AG04450 (cell line): Measurements from ENCODE around the gene KCNQ1OT1. TPM values are rescaled to one million over a fixed set of nuclear protein-coding genes. Genes with fewer than 3 reads are reported as not detected.

Experiments
- CTCF ChIA-PET: fragments of 300-600, 350-600 bp; formaldehyde crosslinking; extraction: SDS; loops from one replicate; lab custom pipeline; 2022; ENCODE audit warnings: antibody characterized with exemption, inconsistent platforms; lab: Charles Lee
- POLR2A ChIA-PET: fragments of 350-600 bp; formaldehyde crosslinking; extraction: SDS; loops from one replicate; lab custom pipeline; 2021; ENCODE audit warnings: antibody characterized with exemption, inconsistent platforms; lab: Yijun Ruan, JAX
- DNase-seq: peaks from one replicate; pipeline ENCODE4 v3.0.0-alpha.2; 2011; ENCODE audit warnings: low read depth, low spot score
- H3K27ac ChIP-seq: one replicate; pipeline ENCODE4 v1.5.1; 2012; ENCODE audit warnings: low read depth, low read length, control low read depth
- H3K27me3 ChIP-seq: one replicate; pipeline ENCODE4 v1.6.0; 2012; ENCODE audit warnings: low read length; ENCODE audit not compliant: control insufficient read depth, insufficient read depth
- H3K4me3 ChIP-seq: 2 replicates; pipeline ENCODE4 v1.5.1; 2011; ENCODE audit warnings: mild to moderate bottlenecking, low read depth, low read length, control low read depth
- H3K9me3 ChIP-seq: 2 replicates; pipeline ENCODE4 v1.5.1; 2012; ENCODE audit warnings: low read length; ENCODE audit not compliant: control insufficient read depth, insufficient read depth
- polyA plus RNA-seq: library from polyadenylated mRNA; depleted of rRNA; stranded (reverse); fragments of >200 nt; gene quantifications from 2 replicates; pipeline ENCODE4 v1.2.3, GENCODE V29; 2011
- TF ChIP-seq, protein P1 (sequence below): IDR thresholded peaks from 2 replicates; pipeline ENCODE4 v1.5.1; 2011; ENCODE audit warnings: low read depth, low read length, control low read depth, inconsistent platforms

The KCNQ1OT1 gene
- polyA plus RNA-seq, 1 experiment: 0.33 TPM

DNA sequence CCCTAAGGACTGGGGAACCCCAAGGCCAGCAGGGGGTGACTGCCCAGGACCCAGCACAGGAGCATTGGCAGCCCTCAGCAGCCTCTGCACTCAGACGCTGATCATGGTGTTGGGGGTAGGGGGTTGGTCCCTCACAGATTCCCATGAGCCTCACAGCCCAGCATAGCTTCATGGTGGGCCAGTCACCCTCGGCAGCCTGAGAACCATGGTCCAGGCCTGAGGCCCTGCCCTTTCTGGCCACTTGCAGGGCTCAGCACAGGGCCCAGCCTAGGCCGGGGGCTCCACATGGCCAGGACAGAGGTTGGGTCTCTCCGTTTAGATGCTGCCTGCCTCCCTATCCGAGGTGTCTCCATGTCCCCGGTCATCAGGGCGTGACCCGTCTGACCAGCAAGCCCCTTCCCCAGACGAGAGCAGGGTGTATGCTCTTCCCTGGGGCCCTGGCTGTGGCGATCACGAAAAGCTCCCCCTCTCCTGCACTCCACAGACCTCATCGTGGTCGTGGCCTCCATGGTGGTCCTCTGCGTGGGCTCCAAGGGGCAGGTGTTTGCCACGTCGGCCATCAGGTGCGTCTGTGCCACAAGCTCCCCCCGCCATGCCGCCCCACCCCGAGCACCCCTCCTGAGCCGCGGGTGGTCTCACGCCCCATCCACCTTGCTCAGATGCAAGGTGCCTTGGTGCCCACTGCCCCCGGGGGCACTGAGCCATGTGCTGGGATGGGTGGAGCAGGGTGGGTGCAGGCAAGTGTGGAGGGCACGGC lies 128.8 kb downstream of the KCNQ1OT1 start:
- CTCF ChIA-PET: no interaction called here
- POLR2A ChIA-PET: no interaction called here
- H3K27ac ChIP-seq: no peak overlapping the region
- H3K4me3 ChIP-seq: no peak overlapping the region
- no peak for DNase-seq
- H3K27me3 ChIP-seq: peaks cover 7% of the 10 kb centered on the region
- TF ChIP-seq, protein P1, sequence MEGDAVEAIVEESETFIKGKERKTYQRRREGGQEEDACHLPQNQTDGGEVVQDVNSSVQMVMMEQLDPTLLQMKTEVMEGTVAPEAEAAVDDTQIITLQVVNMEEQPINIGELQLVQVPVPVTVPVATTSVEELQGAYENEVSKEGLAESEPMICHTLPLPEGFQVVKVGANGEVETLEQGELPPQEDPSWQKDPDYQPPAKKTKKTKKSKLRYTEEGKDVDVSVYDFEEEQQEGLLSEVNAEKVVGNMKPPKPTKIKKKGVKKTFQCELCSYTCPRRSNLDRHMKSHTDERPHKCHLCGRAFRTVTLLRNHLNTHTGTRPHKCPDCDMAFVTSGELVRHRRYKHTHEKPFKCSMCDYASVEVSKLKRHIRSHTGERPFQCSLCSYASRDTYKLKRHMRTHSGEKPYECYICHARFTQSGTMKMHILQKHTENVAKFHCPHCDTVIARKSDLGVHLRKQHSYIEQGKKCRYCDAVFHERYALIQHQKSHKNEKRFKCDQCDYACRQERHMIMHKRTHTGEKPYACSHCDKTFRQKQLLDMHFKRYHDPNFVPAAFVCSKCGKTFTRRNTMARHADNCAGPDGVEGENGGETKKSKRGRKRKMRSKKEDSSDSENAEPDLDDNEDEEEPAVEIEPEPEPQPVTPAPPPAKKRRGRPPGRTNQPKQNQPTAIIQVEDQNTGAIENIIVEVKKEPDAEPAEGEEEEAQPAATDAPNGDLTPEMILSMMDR: no peak
- H3K9me3 ChIP-seq: peaks cover 32% of the 10 kb centered on the region

DNA sequence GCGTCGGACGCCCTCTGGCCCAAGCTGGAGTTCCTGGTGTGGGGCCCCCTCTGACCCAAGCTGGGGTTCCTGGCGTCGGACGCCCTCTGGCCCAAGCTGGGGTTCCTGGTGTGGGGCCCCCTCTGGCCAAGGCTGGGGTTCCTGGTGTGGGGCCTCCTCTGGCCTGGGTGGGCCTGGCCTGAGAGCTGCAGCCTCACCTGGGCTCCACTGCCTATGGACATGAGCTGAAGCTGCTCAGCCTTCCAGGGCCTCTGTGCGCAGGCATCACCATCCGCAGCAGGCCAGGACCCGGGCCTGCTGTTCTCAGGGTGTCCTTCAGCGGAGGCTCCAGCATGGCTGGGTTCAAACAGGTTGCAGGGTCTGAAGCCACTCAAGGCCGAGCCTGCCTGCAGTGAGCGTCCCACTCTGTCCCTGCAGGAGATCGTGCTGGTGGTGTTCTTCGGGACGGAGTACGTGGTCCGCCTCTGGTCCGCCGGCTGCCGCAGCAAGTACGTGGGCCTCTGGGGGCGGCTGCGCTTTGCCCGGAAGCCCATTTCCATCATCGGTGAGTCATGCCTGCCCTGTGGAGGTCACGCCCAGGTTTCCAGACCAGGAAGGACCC lies 129.5 kb downstream of the KCNQ1OT1 start:
- Histone ChIP-seq H3K4me3 (no peak overlapping the region), H3K27ac (no peak overlapping the region), H3K27me3 (peaks cover 4% of the 10 kb centered on the region), H3K9me3 (peaks cover 32% of the 10 kb centered on the region)
- CTCF ChIA-PET: no interaction called here
- POLR2A ChIA-PET: no interaction called here
- no peak for DNase-seq
- TF ChIP-seq, protein P1: no peak

DNA sequence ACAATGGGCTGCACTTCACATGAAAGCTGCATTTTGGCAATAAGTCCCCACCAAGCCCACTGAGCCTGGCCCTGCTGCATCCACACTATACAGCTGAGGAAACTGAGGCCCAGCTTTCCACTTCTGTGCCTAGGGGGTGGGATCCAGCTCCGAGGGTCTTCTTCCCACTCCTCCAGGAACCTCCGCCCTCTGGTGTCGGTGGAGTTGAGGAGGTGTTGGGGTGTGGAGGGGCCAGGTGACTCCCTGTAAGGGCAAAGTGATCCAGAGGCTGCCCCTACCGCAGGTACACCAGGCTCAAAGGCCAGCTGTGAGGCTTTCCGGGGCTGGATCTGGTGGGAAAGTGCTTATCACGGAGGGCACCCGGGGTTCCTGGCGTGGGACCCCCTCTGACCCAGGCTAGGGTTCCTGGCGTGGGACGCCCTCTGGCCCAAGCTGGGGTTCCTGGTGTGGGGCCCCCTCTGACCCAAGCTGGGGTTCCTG lies 130.0 kb downstream of the KCNQ1OT1 start:
- TF ChIP-seq, protein P1: no peak
- H3K27ac ChIP-seq: no peak overlapping the region
- CTCF ChIA-PET: no interaction called here
- H3K4me3 ChIP-seq: no peak overlapping the region
- H3K27me3 ChIP-seq: peaks cover 4% of the 10 kb centered on the region
- DNase-seq: no peak
- POLR2A ChIA-PET: no interaction called here
- peaks cover 32% of the 10 kb centered on the region for H3K9me3 ChIP-seq

DNA sequence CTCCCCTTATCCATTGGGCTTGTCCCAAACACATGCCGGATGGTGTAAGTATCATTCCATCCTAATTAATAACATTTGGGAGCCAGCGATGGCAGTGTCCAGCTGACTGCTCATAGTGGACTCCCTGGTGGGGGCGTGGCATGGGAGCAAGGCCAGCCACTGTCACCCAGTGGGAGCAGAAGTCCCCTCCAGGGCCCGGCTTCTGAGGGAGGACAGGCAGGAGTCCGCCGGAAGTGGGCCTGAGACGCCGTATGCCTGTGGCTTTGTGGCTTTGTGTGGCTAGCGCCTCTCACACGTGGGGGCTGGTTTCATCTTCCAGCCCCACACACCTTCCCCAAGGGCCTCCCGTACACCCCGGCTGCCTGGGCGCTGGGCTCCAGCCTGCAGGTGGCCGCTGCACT lies 130.5 kb downstream of the KCNQ1OT1 start:
- no peak for DNase-seq
- Histone ChIP-seq H3K27me3 (peaks cover 4% of the 10 kb centered on the region), H3K9me3 (peaks cover 32% of the 10 kb centered on the region), H3K4me3 (no peak overlapping the region), H3K27ac (no peak overlapping the region)
- TF ChIP-seq, protein P1: no peak
- CTCF ChIA-PET: no interaction called here
- POLR2A ChIA-PET: no interaction called here

DNA sequence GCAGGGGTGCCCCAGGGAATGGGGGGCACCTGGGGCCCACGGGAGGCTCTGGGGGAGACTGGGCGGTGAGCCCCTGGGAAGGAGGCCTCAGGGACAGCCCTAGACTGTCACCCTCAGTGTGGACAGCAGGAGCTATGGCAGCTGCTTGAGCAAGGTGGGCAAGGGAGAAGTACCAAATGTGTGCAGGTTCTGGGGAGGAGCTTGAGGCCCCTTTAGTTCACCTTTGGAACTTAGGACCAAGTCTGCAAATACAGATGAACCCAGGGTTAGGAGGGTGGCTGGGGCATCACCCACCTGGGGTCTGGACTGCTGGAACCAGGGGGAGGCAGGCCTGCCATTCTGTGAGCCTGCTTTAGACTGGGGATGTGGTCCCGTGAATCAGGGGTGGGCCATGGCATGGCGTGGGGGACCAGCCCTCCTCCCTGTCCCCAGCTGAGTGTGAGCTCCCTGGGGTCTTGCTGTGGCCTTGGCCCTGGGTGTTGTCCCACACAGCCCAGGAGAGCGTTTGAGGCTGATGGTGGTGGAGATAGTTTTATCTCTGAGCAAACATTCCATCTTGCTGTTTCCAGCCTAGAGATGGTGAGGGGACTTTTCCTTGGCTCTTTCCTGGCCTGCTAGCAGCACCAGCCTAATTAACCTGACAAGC lies 132.6 kb downstream of the KCNQ1OT1 start:
- H3K4me3 ChIP-seq: no peak overlapping the region
- POLR2A ChIA-PET: no interaction called here
- TF ChIP-seq, protein P1: no peak
- peaks cover 6% of the 10 kb centered on the region for H3K27me3 ChIP-seq
- DNase-seq: no peak
- H3K27ac ChIP-seq: no peak overlapping the region
- H3K9me3 ChIP-seq: peaks cover 24% of the 10 kb centered on the region
- CTCF ChIA-PET: interaction anchor here (1.2 kb wide), 1 partner anchor 34 kb away, joined by 3 read pairs; no protein-coding TSS in a partner anchor
